HepG2 (cell line): ENCODE results near the gene ADCY7. TPM values are rescaled to one million over a fixed set of nuclear protein-coding genes. Genes with fewer than 3 reads are reported as not detected.

ENCODE experiments used
- HDAC2 ChIP-seq: sonication (generic); formaldehyde crosslinking; IDR thresholded peaks from 2 replicates; pipeline ENCODE4 v1.4.0; 2020; ENCODE audit warnings: missing genetic modification reagents
- JUN ChIP-seq: sonication (generic); formaldehyde crosslinking; IDR thresholded peaks from 2 replicates; pipeline ENCODE4 v1.4.0; 2020; ENCODE audit warnings: mild to moderate bottlenecking, missing genetic modification reagents
- MXD4 ChIP-seq: IDR thresholded peaks from 2 replicates; pipeline ENCODE4 v1.6.1; 2016; ENCODE audit warnings: mild to moderate bottlenecking, missing biosample characterization, missing genetic modification reagents
- NFE2L1 ChIP-seq: sonication (generic); formaldehyde crosslinking; IDR thresholded peaks from 2 replicates; pipeline ENCODE4 v1.4.0; 2020; ENCODE audit warnings: missing genetic modification reagents, mild to moderate bottlenecking, borderline replicate concordance
- NR2F6 ChIP-seq, 2 experiments: IDR thresholded peaks; 2 replicates each; pipeline ENCODE4 v1.6.1; 2016; ENCODE audit warnings: antibody characterized with exemption in 1 of 2, mild to moderate bottlenecking in 1 of 2
- SMAD9 ChIP-seq: sonication (generic); formaldehyde crosslinking; IDR thresholded peaks from 2 replicates; pipeline ENCODE4 v1.5.1; 2020; ENCODE audit warnings: mild to moderate bottlenecking, missing genetic modification reagents
- SRY ChIP-seq: sonication (generic); formaldehyde crosslinking; IDR thresholded peaks from 2 replicates; pipeline ENCODE4 v1.8.0; 2022; ENCODE audit warnings: mild to moderate bottlenecking, missing genetic modification reagents
- TAF1 ChIP-seq: sonication (generic); formaldehyde crosslinking; IDR thresholded peaks from 2 replicates; pipeline ENCODE4 v1.4.0; 2020; ENCODE audit warnings: missing genetic modification reagents
- ZFP37 ChIP-seq: sonication (generic); formaldehyde crosslinking; IDR thresholded peaks from 2 replicates; pipeline ENCODE4 v1.4.0; 2020; ENCODE audit warnings: missing genetic modification reagents, borderline replicate concordance
- ZNF331 ChIP-seq: sonication (generic); formaldehyde crosslinking; IDR thresholded peaks from 2 replicates; pipeline ENCODE4 v1.4.0; 2020; ENCODE audit warnings: missing genetic modification reagents
- ZNF33B ChIP-seq: sonication (generic); formaldehyde crosslinking; IDR thresholded peaks from 2 replicates; pipeline ENCODE4 v1.5.1; 2020; ENCODE audit warnings: mild to moderate bottlenecking, missing genetic modification reagents
- ZNF768 ChIP-seq: sonication (generic); formaldehyde crosslinking; IDR thresholded peaks from 2 replicates; pipeline ENCODE4 v1.4.0; 2020; ENCODE audit warnings: missing genetic modification reagents
- ZSCAN20 ChIP-seq: sonication (generic); formaldehyde crosslinking; IDR thresholded peaks from 2 replicates; pipeline ENCODE4 v1.4.0; 2020; ENCODE audit warnings: missing genetic modification reagents, mild to moderate bottlenecking, borderline replicate concordance
- polyA plus RNA-seq, 8 experiments: library from polyadenylated mRNA; depleted of rRNA in 3 of 8; stranded (reverse) in 7 of 8; unstranded in 1 of 8; fragments of >200 nt; fragmentation: Illumina TruSeq in 4 of 8; extraction: Trizol in 4 of 8; gene quantifications; 2 replicates each; pipeline versions ENCODE4 v1.2.1 to v1.2.3, GENCODE V29; 2011 to 2016; ENCODE audit warnings: low read depth in 4 of 8, missing spikeins in 1 of 8, mixed read lengths in 1 of 8; ENCODE audit not compliant: insufficient read depth in 1 of 8
- total RNA-seq, 5 experiments: library from RNA; depleted of rRNA; stranded (reverse); fragments of >200 nt; fragmentation: Illumina TruSeq; extraction: Trizol; gene quantifications; 2 replicates each; pipeline ENCODE4 v1.2.3, GENCODE V29; 2016; ENCODE audit warnings: low read depth in 1 of 5
- TF ChIP-seq, protein P1 (sequence below): sonication (generic); formaldehyde crosslinking; IDR thresholded peaks from 2 replicates; pipeline ENCODE4 v1.5.1; 2020; ENCODE audit warnings: mild to moderate bottlenecking, missing genetic modification reagents, moderate library complexity
- TF ChIP-seq, protein P2 (sequence below): sonication (generic); formaldehyde crosslinking; IDR thresholded peaks from 2 replicates; pipeline ENCODE4 v1.4.0; 2020; ENCODE audit warnings: missing genetic modification reagents, borderline replicate concordance
- TF ChIP-seq, protein P3 (sequence below): sonication (generic); formaldehyde crosslinking; IDR thresholded peaks from 2 replicates; pipeline ENCODE4 v1.4.0; 2020; ENCODE audit warnings: missing genetic modification reagents, mild to moderate bottlenecking, borderline replicate concordance
- TF ChIP-seq, protein P4 (sequence below): sonication (generic); IDR thresholded peaks from 2 replicates; pipeline ENCODE4 v1.6.1; 2016; ENCODE audit warnings: low read depth, borderline replicate concordance

ADCY7 gene
- total and polyA plus RNA-seq, 2 of the 13 experiments (the other 11 are each of a cell fraction or from before 2014, with no cell fraction given): 2.2 to 4.3 TPM

DNA sequence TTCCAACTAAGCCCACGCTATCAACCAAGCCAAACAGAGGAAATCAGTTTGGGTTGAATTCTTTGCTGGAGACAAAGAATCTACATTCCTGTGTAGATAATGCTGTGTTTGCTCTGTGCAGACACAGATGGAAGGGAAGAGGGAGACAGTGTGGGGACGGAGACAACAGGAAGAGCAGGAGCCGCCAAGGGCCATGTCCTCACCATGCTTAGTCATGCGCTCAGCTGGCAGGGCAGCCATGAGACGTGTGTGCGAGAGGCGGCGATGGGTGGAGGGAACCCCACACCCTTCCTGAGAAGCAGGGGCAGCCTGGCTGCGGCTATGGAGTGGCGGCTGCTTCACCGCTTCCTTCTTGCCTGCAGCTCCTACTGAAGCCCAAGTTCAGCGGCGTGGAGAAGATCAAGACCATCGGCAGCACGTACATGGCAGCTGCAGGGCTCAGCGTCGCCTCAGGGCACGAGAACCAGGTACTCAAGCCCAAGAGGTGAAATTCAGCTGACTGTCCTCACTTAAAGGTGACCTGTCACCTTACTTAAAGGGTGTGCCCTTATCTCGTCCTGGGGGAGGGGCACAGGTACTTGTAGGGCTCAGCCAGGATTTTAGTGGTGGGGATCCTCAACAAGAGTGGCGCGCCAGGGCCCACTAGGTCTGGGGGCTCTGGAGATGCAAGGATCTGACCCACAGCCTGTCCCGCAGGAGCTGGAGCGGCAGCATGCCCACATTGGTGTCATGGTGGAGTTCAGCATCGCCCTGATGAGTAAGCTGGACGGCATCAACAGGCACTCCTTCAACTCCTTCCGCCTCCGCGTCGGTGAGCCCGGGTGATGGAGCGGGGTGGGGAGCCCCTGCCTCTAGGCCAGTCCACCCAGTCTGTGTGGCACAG, 47.5 kb downstream of the ADCY7 start (continued):
- TF ChIP-seq, protein P1, sequence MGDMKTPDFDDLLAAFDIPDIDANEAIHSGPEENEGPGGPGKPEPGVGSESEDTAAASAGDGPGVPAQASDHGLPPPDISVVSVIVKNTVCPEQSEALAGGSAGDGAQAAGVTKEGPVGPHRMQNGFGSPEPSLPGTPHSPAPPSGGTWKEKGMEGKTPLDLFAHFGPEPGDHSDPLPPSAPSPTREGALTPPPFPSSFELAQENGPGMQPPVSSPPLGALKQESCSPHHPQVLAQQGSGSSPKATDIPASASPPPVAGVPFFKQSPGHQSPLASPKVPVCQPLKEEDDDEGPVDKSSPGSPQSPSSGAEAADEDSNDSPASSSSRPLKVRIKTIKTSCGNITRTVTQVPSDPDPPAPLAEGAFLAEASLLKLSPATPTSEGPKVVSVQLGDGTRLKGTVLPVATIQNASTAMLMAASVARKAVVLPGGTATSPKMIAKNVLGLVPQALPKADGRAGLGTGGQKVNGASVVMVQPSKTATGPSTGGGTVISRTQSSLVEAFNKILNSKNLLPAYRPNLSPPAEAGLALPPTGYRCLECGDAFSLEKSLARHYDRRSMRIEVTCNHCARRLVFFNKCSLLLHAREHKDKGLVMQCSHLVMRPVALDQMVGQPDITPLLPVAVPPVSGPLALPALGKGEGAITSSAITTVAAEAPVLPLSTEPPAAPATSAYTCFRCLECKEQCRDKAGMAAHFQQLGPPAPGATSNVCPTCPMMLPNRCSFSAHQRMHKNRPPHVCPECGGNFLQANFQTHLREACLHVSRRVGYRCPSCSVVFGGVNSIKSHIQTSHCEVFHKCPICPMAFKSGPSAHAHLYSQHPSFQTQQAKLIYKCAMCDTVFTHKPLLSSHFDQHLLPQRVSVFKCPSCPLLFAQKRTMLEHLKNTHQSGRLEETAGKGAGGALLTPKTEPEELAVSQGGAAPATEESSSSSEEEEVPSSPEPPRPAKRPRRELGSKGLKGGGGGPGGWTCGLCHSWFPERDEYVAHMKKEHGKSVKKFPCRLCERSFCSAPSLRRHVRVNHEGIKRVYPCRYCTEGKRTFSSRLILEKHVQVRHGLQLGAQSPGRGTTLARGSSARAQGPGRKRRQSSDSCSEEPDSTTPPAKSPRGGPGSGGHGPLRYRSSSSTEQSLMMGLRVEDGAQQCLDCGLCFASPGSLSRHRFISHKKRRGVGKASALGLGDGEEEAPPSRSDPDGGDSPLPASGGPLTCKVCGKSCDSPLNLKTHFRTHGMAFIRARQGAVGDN (CRISPR knock-in tag): peak; percentile 87
- no peak for TF ChIP-seq ZNF33B (CRISPR knock-in tag)
- TF ChIP-seq, protein P2, sequence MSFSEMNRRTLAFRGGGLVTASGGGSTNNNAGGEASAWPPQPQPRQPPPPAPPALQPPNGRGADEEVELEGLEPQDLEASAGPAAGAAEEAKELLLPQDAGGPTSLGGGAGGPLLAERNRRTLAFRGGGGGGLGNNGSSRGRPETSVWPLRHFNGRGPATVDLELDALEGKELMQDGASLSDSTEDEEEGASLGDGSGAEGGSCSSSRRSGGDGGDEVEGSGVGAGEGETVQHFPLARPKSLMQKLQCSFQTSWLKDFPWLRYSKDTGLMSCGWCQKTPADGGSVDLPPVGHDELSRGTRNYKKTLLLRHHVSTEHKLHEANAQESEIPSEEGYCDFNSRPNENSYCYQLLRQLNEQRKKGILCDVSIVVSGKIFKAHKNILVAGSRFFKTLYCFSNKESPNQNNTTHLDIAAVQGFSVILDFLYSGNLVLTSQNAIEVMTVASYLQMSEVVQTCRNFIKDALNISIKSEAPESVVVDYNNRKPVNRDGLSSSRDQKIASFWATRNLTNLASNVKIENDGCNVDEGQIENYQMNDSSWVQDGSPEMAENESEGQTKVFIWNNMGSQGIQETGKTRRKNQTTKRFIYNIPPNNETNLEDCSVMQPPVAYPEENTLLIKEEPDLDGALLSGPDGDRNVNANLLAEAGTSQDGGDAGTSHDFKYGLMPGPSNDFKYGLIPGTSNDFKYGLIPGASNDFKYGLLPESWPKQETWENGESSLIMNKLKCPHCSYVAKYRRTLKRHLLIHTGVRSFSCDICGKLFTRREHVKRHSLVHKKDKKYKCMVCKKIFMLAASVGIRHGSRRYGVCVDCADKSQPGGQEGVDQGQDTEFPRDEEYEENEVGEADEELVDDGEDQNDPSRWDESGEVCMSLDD: no peak
- peak; percentile 59; the same call in 1 of the 2 replicates for TF ChIP-seq ZNF331 (CRISPR knock-in tag)
- TF ChIP-seq ZFP37 (CRISPR knock-in tag): 0 out of 2 replicates have a peak, but pooled peaks have one; percentile 23
- TF ChIP-seq, protein P3, sequence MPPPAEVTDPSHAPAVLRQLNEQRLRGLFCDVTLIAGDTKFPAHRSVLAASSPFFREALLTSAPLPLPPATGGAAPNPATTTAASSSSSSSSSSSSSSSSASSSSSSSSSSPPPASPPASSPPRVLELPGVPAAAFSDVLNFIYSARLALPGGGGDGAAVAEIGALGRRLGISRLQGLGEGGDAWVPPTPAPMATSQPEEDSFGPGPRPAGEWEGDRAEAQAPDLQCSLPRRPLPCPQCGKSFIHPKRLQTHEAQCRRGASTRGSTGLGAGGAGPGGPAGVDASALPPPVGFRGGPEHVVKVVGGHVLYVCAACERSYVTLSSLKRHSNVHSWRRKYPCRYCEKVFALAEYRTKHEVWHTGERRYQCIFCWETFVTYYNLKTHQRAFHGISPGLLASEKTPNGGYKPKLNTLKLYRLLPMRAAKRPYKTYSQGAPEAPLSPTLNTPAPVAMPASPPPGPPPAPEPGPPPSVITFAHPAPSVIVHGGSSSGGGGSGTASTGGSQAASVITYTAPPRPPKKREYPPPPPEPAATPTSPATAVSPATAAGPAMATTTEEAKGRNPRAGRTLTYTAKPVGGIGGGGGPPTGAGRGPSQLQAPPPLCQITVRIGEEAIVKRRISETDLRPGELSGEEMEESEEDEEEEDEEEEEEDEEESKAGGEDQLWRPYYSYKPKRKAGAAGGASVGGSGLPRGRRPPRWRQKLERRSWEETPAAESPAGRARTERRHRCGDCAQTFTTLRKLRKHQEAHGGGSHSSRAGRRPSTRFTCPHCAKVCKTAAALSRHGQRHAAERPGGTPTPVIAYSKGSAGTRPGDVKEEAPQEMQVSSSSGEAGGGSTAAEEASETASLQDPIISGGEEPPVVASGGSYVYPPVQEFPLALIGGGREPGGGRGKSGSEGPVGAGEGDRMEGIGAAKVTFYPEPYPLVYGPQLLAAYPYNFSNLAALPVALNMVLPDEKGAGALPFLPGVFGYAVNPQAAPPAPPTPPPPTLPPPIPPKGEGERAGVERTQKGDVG (CRISPR knock-in tag): peak; percentile 97; the same call in 1 of the 2 replicates
- TF ChIP-seq ZSCAN20 (CRISPR knock-in tag): 0 out of 2 replicates have a peak, but pooled peaks have one; percentile 34
- TF ChIP-seq SRY (CRISPR knock-in tag): no peak
- peak; percentile 22; the same call in 1 of the 2 replicates for TF ChIP-seq NR2F6 (IDR thresholded peaks at IDR 0.05)
- peak; percentile 64; the same call in 1 of the 2 replicates for TF ChIP-seq NR2F6 (CRISPR knock-in tag; IDR thresholded peaks at IDR 0.05)
- TF ChIP-seq TAF1 (CRISPR knock-in tag): no peak
- TF ChIP-seq HDAC2 (CRISPR knock-in tag): peak; percentile 83; the same call in 1 of the 2 replicates
- no peak for TF ChIP-seq SMAD9 (CRISPR knock-in tag)
- no peak for TF ChIP-seq MXD4 (CRISPR knock-in tag)
- peak; percentile 86; the same call in 1 of the 2 replicates for TF ChIP-seq NFE2L1 (CRISPR knock-in tag)
- TF ChIP-seq JUN (CRISPR knock-in tag): no peak
- TF ChIP-seq, protein P4, sequence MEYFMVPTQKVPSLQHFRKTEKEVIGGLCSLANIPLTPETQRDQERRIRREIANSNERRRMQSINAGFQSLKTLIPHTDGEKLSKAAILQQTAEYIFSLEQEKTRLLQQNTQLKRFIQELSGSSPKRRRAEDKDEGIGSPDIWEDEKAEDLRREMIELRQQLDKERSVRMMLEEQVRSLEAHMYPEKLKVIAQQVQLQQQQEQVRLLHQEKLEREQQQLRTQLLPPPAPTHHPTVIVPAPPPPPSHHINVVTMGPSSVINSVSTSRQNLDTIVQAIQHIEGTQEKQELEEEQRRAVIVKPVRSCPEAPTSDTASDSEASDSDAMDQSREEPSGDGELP: peak; percentile 91; the same call in 1 of the 2 replicates
- TF ChIP-seq ZNF768 (CRISPR knock-in tag): peak; percentile 40; the same call in 1 of the 2 replicates
